DMS79 (cell line): Measurements from ENCODE around the gene MALRD1.
"Not testable (repeated sequence)": the region's sequence is repeated elsewhere in the genome, so short reads cannot be mapped to it uniquely, and the experiment has no call there.

Experiments
- DNase-seq: peaks from one replicate; lab custom pipeline; 2025; lab: John Stamatoyannopoulos, UW

The MALRD1 gene

GRCh38 chr10:19493917-19494316, 445.3 kb downstream of the MALRD1 start:
- no peak for DNase-seq

DNA sequence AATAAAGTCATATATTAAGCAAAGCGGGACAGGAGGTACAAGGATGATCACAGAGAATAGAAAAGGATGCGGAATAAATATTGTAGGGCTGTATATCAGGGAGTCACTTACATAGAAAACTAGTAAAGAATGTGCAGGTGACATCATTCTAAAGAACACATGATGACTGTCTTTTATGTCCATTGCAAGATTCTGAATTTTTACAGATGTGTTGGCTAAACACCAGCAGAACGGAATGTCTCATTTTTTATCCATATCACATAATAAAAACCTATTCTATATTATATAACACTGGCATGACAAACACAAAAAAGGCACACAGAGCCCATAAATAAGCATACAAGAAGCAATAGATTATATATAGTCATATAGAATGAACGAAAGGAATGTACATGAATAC, 448.4 kb downstream of the MALRD1 start:
- no peak for DNase-seq

DNA sequence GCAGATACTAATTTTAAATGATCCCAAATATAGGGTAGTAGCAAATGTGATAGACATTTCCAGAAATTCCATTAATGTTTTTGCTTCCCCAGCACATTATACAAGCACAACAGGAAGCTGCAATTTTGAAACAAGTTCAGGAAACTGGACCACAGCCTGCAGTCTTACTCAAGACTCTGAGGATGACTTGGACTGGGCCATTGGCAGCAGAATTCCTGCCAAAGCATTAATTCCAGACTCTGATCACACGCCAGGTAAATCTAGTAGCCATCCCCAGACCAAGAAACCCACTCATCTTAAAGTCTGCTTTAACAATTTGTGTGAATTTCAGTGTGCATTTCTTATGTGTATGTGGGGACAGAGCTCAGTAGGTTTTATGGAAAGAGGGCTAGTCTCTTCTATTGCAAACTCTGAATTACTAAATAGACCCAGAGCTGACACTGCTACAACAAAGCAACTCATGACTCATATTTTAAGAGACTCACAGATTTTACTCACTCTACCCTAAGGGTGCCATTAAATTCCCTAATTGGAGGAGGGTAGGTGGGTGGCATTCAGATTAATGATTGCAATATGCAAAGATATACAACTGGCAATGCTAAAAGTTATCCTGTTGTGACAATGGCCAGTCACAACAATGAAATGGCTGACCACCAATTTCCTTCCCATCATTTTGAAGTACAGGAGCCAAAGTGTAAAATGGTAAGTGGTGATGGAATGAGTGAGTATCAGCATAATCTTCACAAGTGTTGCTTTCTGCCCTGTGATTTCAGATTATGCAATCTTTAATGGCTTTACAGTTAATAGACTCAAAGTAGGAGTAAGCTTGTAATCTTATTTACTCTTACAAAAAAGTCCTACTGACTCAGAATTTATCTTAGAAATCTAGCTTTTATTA, 450.0 kb downstream of the MALRD1 start:
- no peak for DNase-seq

GRCh38 chr10:19499291-19499770, 450.7 kb downstream of the MALRD1 start:
- no peak for DNase-seq

GRCh38 chr10:19500959-19501358, 452.4 kb downstream of the MALRD1 start:
- no peak for DNase-seq

- DNase-seq: no peak
These were observed 457.0 kb downstream of the MALRD1 start for GRCh38 chr10:19505320-19506312.

- DNase-seq: not testable (repeated sequence)
These were observed 461.6 kb downstream of the MALRD1 start for GRCh38 chr10:19510005-19510732.

- DNase-seq: no peak
These were observed 469.5 kb downstream of the MALRD1 start for GRCh38 chr10:19518109-19518508.

DNA sequence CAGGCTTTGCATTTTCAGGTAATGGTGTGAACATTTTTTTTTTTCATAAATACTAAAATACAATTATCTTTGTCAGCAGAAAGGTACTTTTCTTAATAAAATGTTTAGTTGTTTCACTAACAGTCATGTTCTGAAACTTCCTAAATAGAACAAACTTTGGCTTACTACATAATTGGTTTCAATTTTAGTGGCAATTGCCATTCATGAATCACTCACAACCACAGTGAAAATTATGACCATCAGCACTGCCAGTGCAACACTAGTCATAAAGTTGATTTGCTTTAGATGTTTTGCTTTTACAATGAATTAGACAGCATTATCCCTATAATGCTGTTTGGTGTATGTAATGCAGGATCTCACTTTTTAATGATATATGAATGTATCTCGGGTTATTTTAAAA, 470.0 kb downstream of the MALRD1 start:
- DNase-seq: no peak

GRCh38 chr10:19531324-19531723, 482.7 kb downstream of the MALRD1 start:
- DNase-seq: no peak

- DNase-seq: no peak
These were observed 483.8 kb downstream of the MALRD1 start for GRCh38 chr10:19532411-19532810.

- DNase-seq: no peak
These were observed 492.7 kb downstream of the MALRD1 start for GRCh38 chr10:19541299-19541698.

GRCh38 chr10:19546224-19546623, 497.6 kb downstream of the MALRD1 start:
- DNase-seq: no peak

DNA sequence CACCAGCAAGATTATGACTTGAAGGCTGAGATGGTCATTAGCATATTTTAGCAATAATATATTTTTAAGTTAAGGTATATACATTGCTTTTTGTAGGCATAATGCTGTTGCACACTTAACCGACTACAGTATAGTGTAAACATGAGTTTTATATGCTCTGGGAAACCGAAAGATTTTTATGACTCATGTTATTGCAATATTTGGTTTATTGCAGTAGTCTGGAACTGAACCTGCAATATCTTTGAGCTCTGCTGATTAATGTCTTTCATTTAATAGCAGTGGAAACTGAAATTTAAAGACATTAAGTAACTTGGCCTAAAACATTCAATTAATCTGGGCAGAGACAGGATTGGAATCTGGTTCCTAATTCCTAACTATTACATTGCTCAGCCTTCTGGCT, 500.9 kb downstream of the MALRD1 start:
- DNase-seq: no peak

DNA sequence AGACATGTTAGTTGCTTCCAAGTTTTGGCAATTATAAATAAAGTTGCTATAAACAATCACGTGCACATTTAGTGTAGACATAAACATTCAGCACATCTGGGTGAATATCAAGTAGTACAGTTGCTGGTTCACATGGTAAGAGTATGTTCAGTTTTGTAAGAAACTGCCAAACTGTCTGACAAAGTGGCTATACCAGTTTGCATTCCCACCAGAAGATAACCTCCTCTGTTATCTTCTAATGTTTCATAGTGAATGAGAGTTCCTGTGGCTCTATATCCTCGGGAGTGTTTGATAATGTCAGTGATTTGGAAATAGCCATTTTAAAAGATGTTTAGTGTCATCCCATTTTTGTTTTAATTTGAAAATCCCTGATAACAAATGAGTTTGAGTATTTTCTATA, 508.1 kb downstream of the MALRD1 start:
- DNase-seq: no peak

DNA sequence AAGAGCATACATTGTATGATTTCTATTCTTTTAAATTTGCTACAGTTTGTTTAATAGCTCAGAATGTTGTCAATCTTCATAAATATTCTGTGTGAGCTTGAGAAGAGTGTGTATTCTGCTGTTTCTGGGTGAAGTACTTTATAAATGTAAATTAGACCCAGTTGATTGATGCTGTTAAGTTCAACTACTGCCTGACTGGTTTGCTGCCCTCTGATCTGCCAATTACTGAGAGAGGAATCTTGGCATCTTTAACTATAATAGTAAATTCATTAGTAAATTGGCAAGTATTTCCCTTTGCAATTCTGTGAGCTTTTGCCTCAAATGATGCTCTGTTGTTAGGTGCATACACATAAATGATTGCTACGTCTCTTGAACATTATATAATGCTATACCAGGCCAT, 512.6 kb downstream of the MALRD1 start:
- no peak for DNase-seq

DNA sequence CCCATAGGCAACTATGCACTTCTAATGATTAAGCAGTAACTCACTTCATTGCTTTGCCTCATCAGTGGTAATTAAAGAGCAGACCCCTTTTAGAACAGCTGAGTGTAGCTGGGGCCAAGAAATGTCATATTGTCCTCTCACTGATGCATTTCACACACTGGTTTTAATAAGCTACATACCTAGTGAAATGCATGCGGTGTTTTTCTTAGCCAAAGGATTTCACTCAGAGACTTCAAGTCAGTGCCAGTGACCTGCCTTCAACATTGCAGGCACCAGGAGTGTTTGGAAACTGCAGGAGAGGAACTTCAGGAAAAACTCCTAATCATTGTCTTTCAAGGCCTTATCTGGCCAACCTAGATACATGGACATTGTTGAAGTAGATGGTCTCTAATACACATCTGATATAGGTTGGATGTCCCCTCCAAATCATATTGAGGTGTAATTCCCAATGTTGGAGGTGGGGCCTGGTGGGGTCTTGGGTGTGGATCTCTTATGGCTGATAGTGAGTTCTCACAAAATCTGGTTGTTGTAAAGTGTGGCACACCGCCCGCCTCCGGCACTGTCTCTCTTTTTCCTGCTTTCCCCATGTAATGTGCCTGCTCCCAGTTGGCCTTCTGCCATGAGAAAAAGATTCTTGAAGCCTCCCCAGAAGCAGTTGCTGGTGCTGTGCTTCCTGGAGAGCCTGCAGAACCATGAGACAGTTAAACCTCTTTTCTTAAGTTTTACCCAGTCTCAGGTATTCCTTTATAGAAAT, 515.0 kb downstream of the MALRD1 start:
- DNase-seq: no peak

DNA sequence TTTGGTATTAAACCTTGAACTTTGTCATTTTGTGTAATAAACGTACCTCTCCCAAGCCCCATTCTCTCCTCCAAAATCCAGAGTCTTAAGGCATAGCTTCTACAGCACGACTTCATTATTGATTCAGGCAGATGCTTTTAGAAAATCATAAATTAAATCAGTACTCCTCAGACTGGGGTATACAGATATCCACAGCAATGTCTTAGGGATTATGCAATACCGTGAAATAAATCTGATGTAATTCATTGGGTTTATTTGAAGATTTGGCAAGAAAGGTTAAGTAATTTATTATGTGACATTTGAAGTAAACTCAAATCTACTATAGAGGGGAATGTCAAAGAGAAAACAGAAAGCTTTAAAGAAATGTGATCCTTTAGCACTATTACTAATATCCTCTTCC, 521.5 kb downstream of the MALRD1 start:
- DNase-seq: no peak

- no peak for DNase-seq
These were observed 522.4 kb downstream of the MALRD1 start for GRCh38 chr10:19570991-19571390.

DNA sequence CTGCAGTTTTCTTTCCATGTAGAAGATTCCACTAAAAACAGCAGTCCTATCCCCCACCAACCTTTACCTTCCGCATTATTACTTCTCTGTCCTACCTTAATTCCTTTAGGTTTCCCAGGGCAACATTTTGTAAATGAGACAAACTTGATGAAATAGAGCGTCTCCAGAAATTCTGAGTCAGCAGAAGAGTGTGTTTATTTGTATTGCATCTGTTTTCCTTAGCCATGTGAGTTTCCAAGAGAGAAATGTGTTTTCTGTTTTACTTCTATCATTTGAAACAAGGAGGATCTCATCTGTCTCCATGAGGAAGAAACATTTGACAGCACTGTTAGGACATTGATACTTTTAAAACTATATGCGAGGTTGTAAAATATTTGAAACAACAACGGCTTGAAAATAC, 523.5 kb downstream of the MALRD1 start:
- DNase-seq: no peak

DNA sequence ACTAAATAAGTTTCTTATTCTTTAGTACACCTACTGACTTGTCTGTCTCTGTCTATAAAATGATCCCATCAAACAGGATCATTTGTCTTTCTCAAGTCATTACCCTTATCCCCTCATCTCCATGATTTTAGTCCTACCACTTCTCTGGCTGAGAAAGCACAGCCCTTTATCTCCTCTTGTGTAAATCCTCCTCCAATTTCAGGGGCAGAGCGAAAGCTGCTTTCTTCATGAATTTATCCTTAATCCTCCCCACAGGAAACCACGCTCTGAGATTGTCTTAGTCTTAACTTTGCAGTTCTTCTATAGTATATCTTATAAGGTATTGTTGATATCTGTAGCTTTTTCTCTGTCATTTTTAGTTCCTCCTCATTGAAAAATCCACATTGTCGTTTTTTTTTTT, 528.0 kb downstream of the MALRD1 start:
- no peak for DNase-seq
